Memory B cell (primary cell): ENCODE results near the gene MAST4.
A peak's percentile ranks its signal among the peaks of the same experiment; 100 is the strongest.

Experiments
- ATAC-seq: fragments of 150-1000 bp; cut with Tn5 transposase; 2 replicates; pipeline ENCODE4 v1.10.0; 2021; ENCODE audit warnings: low read depth, mild to moderate bottlenecking, moderate library complexity
- DNase-seq, 2 donors: peaks; one replicate each; pipeline ENCODE4 v3.0.0; 2022; ENCODE audit warnings: low spot score in 2 of 2
- H3K27ac Mint-ChIP-seq: one replicate; pipeline ENCODE4 v1.8.0; 2022; ENCODE audit warnings: mild to moderate bottlenecking, moderate library complexity, mixed read lengths
- H3K27me3 Mint-ChIP-seq: one replicate; pipeline ENCODE4 v1.8.0; 2022; ENCODE audit warnings: mixed read lengths
- H3K36me3 Mint-ChIP-seq: one replicate; pipeline ENCODE4 v1.8.0; 2022; ENCODE audit warnings: mild to moderate bottlenecking, mixed read lengths
- H3K4me1 Mint-ChIP-seq: one replicate; pipeline ENCODE4 v1.8.0; 2022; ENCODE audit warnings: mixed read lengths
- H3K4me3 Mint-ChIP-seq: one replicate; pipeline ENCODE4 v1.8.0; 2022; ENCODE audit warnings: mild to moderate bottlenecking, moderate library complexity, mixed read lengths
- H3K9me3 Mint-ChIP-seq: one replicate; pipeline ENCODE4 v1.8.0; 2022; ENCODE audit warnings: mixed read lengths

MAST4 gene

DNA sequence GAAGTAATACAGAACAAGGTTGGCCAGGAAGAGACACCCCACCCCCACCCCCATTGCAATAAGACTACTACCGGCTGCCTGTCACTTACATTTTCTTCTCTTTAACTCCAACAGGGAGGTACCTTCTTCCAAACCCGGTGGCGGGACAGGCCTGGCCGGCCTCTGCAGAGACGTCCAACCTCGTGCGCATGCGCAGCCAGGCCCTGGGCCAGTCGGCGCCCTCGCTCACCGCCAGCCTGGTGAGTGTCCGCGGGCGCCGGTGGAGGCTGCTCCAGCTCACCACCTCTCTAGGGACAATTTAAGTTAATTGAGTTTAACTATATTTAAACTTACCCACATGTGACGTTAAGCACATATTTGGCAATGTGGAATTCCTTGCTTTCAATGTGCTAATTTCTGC is 192.4 kb downstream of the MAST4 start:
- Mint-ChIP-seq H3K27ac (no peak overlapping the region), H3K9me3 (no peaks in the 10 kb centered on the region), H3K36me3 (peaks cover 14% of the 10 kb centered on the region), H3K4me3 (no peak overlapping the region), H3K27me3 (no peaks in the 10 kb centered on the region), H3K4me1 (no peaks in the 10 kb centered on the region)
- DNase-seq, result no peak
- ATAC-seq, result no peak

DNA sequence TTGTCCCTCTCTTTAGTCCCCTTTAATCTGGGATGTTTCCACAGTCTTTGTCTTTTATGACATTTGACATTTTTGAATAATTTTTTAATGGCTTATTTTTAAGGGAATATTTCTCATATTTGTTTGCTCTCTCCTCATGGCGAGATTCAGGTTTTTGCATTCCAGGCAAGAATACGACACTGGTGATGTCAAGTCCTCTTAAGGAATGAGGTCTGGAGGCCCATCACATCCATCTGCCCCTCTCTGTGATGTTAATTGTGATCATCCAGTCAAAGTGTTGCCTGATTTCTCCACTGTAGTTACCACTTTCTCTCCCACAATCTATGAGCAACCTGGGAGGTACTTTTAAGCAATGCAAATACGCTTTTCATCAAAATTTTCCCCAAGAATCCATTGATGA is 193.2 kb downstream of the MAST4 start:
- Mint-ChIP-seq H3K36me3 (peaks cover 14% of the 10 kb centered on the region), H3K4me1 (no peaks in the 10 kb centered on the region), H3K9me3 (no peaks in the 10 kb centered on the region), H3K27me3 (no peaks in the 10 kb centered on the region), H3K27ac (no peak overlapping the region), H3K4me3 (no peak overlapping the region)
- no peak for ATAC-seq
- no peak for DNase-seq

DNA sequence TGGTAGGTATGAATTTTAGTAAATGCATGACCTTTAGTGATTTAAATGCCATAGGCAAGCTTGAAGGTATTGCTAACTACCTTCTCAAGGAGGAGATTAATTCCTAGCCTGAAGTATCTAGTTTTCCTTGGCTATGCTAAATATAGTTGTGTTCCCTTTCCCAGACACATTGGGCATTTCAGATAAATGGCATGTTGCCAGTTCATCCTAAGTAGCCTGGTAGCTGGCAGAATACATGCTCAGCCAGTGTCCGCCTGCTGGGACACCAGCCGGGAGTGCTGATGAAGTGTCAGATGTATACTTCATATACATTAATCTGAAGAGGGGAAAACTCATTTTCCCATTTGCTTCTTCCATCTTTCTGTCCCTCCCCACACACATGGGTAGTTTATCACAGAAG is 196.9 kb downstream of the MAST4 start:
- H3K9me3 Mint-ChIP-seq, result no peaks in the 10 kb centered on the region
- H3K27me3 Mint-ChIP-seq, result no peaks in the 10 kb centered on the region
- DNase-seq (no peak), ATAC-seq (no peak)
- no peak overlapping the region for H3K27ac Mint-ChIP-seq
- H3K36me3 Mint-ChIP-seq, result peaks cover 14% of the 10 kb centered on the region
- no peak overlapping the region for H3K4me3 Mint-ChIP-seq
- H3K4me1 Mint-ChIP-seq, result peaks cover 6% of the 10 kb centered on the region

DNA sequence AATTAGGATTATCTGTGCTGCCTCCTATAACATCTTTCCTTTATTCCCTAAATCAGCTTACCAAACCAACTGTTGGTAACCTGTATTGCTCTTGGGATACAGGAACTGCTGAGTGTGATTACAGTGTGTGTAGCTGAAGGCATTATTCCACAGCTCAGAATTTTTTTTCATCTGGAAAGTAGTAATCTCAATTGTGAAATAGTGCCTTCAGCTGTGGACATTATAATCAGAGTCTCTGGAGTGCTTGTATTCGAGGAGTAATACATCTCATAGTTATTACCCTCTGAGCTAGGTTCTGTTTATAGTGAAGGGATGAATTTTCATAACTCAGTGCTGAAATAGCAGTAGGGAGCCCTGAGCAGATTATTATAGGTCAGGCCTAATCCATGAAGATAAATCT is 199.5 kb downstream of the MAST4 start:
- Mint-ChIP-seq H3K27me3 (no peaks in the 10 kb centered on the region), H3K4me1 (peaks cover 6% of the 10 kb centered on the region), H3K27ac (no peak overlapping the region), H3K9me3 (no peaks in the 10 kb centered on the region), H3K36me3 (peaks cover 10% of the 10 kb centered on the region), H3K4me3 (no peak overlapping the region)
- ATAC-seq (no peak), DNase-seq (no peak)

DNA sequence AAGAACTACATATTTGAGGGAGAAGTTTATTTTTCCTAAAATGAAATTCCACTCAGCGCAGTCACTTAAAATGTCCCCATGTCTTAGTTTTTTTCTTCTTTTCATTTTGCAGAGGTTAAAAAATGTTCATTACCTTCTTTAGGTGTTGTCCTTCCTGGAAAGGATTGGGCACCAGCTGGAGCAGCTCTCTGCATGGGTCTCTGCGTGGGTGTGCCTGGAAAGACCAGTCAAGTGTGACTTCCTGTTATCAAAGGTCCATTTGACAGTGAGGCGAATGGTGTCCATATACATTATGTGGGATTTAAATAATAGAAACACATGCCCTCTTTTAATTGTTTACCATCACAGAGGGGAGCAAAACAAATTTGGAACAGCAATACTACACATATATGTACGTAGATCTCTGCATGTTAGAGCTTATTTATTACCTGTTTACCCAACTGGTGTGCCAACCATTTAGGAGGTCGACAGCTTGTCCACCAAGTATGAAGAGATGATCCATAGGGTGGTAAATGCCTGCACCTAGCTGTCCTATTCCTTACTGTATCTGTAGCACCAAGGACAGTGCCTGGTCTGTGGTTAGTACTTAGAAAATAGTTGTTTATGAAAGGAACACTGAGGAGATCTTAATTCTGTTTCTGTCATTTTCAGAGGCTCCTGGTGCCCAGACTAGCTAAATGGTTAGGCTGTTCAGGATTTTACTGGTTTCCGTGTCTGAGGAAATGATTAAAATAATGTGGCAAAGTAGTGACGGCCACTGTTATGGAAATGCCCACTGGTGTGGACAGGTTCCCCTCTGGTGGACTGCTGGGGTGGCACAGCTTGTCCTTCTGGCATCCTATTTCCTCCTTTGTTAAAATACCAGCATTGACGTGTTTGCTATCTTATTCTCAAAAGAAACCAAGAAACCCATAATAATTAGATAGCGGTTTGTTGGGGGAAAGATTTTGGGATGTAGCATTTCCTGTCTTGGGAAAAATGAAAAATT is 200.4 kb downstream of the MAST4 start:
- H3K4me1 Mint-ChIP-seq, result peaks cover 6% of the 10 kb centered on the region
- DNase-seq, result no peak
- no peak for ATAC-seq
- H3K36me3 Mint-ChIP-seq, result peaks cover 10% of the 10 kb centered on the region
- H3K27me3 Mint-ChIP-seq, result no peaks in the 10 kb centered on the region
- H3K4me3 Mint-ChIP-seq, result no peak overlapping the region
- H3K27ac Mint-ChIP-seq, result no peak overlapping the region
- no peaks in the 10 kb centered on the region for H3K9me3 Mint-ChIP-seq

DNA sequence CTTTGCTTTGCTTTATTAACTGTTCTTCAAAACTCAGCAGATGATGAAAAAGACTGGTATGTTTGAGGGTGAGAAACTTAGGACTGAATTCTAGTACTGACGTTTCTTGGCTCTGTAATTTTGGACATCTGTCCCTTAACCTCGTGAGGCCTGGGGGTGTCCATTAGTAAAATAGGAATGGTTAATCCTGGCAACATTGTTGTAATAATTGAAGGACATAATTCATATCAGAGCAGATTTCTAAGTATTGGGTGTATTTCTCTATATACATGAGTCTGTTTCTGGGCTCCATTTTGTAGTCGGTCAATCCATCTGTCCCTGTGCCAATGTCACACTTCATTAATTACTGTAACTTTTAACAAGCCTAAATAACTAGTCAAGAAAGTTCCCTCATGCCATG is 206.7 kb downstream of the MAST4 start:
- H3K27me3 Mint-ChIP-seq, result peaks cover 2% of the 10 kb centered on the region
- no peak overlapping the region for H3K4me3 Mint-ChIP-seq
- no peaks in the 10 kb centered on the region for H3K36me3 Mint-ChIP-seq
- no peaks in the 10 kb centered on the region for H3K4me1 Mint-ChIP-seq
- ATAC-seq (no peak), DNase-seq (no peak)
- no peak overlapping the region for H3K27ac Mint-ChIP-seq
- H3K9me3 Mint-ChIP-seq, result no peaks in the 10 kb centered on the region

DNA sequence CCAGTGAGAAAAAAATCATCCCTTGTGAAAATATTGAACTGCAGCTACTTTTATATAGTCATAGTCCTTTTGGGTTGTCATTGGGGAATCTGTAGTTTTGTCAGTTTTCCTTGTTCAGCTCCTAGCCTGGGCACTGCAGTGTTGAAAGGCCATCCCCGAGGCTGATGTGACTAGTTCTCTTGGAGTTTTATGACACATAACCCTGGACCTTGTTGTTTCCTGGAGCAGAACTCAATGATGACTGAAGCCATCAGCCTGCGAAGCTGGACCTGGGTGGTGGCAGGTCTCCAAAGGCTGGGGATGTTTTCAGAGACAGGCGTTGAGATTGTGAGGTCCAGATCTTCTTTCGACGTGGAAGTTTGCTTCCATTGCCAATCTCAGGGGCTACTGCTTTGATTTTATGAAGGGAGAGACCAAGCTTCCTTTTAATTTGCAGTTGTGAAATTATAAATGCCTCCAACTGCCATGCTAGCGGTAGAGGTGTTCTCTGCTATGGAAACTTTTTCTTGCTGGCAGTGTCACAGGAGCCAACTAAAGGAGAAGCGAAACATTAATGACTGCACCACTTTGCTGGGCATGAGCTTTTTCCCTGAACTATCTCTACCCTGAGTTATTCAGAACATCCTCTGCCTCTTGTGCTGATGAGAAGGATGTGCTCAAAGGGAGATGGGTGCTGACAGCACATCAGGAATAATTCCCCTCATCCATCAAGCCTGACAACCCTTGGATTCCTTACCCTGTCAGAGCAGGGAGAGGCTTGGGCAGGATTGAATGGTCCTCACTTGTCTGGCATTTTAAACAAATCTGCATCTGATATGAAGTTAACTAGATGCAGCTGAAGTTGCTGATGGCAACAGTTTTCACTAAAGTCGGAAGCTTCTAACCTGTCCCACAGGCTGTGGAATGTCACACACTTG is 209.6 kb downstream of the MAST4 start:
- Mint-ChIP-seq H3K4me1 (peaks cover 7% of the 10 kb centered on the region), H3K36me3 (no peaks in the 10 kb centered on the region), H3K27me3 (peaks cover 2% of the 10 kb centered on the region), H3K27ac (no peak overlapping the region), H3K9me3 (no peaks in the 10 kb centered on the region), H3K4me3 (no peak overlapping the region)
- DNase-seq (no peak), ATAC-seq (no peak)

DNA sequence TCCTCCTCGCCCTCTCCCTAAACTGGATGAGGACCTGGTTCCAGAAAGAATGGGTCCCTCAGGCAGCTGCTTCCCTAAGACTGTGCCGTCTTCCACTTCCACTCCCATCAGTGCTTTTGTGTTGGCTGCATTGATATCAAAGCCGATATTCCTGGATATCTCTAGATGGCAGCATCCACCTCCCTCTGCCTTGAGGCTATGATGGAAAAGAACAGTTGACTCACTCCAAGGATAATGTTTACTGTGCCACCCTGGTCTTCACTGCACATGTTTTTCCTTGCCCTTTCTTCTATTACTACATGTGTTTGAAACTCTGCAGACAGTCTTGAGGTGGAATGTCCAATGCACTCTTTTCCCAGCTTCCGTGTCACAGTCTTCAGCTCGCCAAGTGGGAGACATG is 211.6 kb downstream of the MAST4 start:
- no peak for DNase-seq
- H3K27ac Mint-ChIP-seq, result no peak overlapping the region
- no peaks in the 10 kb centered on the region for H3K9me3 Mint-ChIP-seq
- H3K4me3 Mint-ChIP-seq, result no peak overlapping the region
- peaks cover 10% of the 10 kb centered on the region for H3K4me1 Mint-ChIP-seq
- H3K36me3 Mint-ChIP-seq, result no peaks in the 10 kb centered on the region
- H3K27me3 Mint-ChIP-seq, result peaks cover 2% of the 10 kb centered on the region
- no peak for ATAC-seq

DNA sequence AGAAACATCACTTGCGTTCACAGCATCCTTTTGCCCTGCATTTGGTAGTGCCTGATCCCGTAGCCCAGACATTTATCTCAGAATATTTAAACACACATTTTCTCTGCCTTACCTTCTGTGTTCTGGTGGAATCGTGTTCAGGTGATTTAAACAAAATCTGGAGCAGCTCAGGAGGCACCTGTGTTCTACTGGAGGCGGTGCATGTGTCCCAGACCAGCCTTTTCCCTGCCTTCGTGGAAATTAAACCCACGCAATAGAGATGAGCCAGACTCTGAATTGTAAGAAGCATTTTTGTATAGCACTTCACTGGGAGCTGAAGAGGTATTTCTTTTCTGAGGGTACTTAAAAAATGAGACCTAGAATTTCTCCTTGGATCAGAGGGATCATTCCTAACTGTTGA is 212.5 kb downstream of the MAST4 start:
- H3K9me3 Mint-ChIP-seq, result no peaks in the 10 kb centered on the region
- ATAC-seq (no peak), DNase-seq (no peak)
- H3K4me1 Mint-ChIP-seq, result peaks cover 10% of the 10 kb centered on the region
- H3K4me3 Mint-ChIP-seq, result no peak overlapping the region
- peaks cover 2% of the 10 kb centered on the region for H3K27me3 Mint-ChIP-seq
- no peaks in the 10 kb centered on the region for H3K36me3 Mint-ChIP-seq
- peak overlapping the region; percentile 56 for H3K27ac Mint-ChIP-seq

DNA sequence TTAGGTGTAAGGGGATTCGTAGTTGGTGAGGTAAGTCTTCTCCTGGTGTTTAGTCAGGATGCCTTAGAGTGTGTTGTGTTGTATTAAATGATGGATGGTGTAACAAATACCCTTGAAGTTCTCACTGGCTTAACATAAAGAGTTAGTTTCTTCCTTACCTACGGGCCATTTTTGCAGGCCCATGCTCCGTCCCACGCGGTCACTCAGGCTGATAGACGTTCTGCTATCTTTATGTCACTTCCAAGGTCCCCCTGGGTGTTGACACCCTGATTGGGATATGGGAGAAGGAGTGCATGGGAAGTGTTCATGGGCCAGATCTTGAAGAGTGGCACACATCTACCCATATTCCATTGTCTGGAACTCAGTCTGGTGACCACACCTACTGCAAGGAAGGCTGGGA is 214.0 kb downstream of the MAST4 start:
- H3K27me3 Mint-ChIP-seq, result peaks cover 2% of the 10 kb centered on the region
- no peak for ATAC-seq

DNA sequence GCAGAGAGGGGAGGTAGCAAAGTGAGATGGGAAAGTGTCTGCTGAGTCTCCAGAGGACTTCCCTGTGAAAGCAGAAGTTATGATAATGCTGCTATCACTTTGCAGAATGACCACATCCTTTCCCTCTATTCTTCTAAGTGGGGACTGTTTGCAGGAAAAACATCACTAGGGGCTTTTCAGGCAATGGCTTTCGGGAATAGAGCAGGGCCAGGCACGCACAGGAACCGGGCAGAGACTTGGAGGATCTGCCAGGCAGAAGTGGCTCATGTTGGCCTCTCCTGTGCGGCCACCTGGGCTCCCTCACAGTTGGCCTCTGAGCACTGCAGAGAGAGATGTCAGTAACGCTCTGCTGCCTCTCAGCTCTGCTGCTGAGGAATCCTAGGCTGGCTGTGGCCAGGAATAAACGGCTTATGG is 214.7 kb downstream of the MAST4 start:
- peaks cover 10% of the 10 kb centered on the region for H3K4me1 Mint-ChIP-seq
- DNase-seq (no peak), ATAC-seq (peak; percentile 81)
- H3K27me3 Mint-ChIP-seq, result peaks cover 2% of the 10 kb centered on the region
- H3K36me3 Mint-ChIP-seq, result no peaks in the 10 kb centered on the region
- H3K4me3 Mint-ChIP-seq, result no peak overlapping the region
- no peak overlapping the region for H3K27ac Mint-ChIP-seq
- H3K9me3 Mint-ChIP-seq, result no peaks in the 10 kb centered on the region

More for the DNA sequence above, 214.0 kb downstream of the MAST4 start:
- no peak for DNase-seq
- no peak overlapping the region for H3K27ac Mint-ChIP-seq
- H3K4me3 Mint-ChIP-seq, result no peak overlapping the region
- no peaks in the 10 kb centered on the region for H3K36me3 Mint-ChIP-seq
- peaks cover 10% of the 10 kb centered on the region for H3K4me1 Mint-ChIP-seq
- no peaks in the 10 kb centered on the region for H3K9me3 Mint-ChIP-seq

DNA sequence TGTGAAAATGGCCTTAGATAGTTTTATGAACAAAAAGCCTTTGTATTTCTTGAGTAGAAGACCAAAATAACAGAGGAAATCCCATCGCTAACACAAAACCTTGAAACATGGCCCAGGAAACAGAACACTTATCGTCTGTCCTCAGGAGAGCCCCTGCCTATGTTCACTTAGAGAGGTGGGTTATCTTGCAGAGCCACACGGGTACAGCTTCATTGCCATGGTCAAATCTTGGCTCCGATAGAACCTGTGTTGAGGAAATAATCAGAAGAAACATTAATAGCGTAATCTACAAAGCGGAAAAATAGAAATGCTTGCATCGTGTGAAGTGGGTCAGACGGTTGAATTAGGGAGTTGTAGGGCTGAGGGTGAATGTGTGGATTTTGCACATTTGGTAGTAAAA is 216.1 kb downstream of the MAST4 start:
- no peak for ATAC-seq
- peaks cover 2% of the 10 kb centered on the region for H3K27me3 Mint-ChIP-seq
- DNase-seq, result no peak
- no peak overlapping the region for H3K4me3 Mint-ChIP-seq
- H3K27ac Mint-ChIP-seq, result no peak overlapping the region
- peaks cover 10% of the 10 kb centered on the region for H3K4me1 Mint-ChIP-seq
- H3K9me3 Mint-ChIP-seq, result no peaks in the 10 kb centered on the region
- H3K36me3 Mint-ChIP-seq, result no peaks in the 10 kb centered on the region

DNA sequence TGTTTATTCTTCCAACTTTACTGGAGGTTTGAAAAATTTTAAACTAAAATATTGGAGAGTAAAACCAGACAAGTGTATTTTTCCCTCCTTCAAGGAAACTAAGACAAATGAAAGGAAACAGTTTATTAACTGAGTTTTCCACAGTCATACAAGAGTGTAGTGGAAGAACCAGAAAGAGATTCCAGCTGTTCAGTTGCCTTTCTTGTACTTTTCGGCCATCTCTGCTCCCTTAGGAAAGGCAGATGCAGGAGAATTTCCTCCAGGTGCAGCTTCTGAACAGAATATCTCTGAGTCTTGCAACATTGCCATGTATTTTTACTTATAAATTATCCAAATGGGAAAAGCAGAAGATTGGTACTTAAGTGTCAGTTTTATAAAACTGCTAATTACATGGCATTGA is 217.1 kb downstream of the MAST4 start:
- no peak for ATAC-seq
- no peak for DNase-seq
- Mint-ChIP-seq H3K27me3 (no peaks in the 10 kb centered on the region), H3K36me3 (no peaks in the 10 kb centered on the region), H3K4me3 (no peak overlapping the region), H3K27ac (no peak overlapping the region), H3K9me3 (no peaks in the 10 kb centered on the region), H3K4me1 (peaks cover 10% of the 10 kb centered on the region)
